Activated T-cell treated with anti-CD3 and anti-CD28 coated beads, Interleukin-2, amount 50 U/mL, for 72 hours (primary cell): ENCODE results near the gene PYGO1. TPM values are rescaled to one million over a fixed set of nuclear protein-coding genes. Genes with fewer than 3 reads are reported as not detected.

ENCODE experiments used
- ATAC-seq, 2 donors: fragments of 150-1000 bp; cut with Tn5 transposase; replicated peaks in 1 of 2; 2 replicates each; pipeline ENCODE4 v1.10.0; 2021; ENCODE audit warnings: moderate library complexity in 2 of 2, mild to moderate bottlenecking in 1 of 2
- DNase-seq, 2 donors: peaks; one replicate each; pipeline ENCODE4 v3.0.0; 2021 to 2022; ENCODE audit warnings: mixed read lengths in 1 of 2
- H3K27ac Mint-ChIP-seq: one replicate; pipeline ENCODE4 v1.8.0; 2022; ENCODE audit warnings: mild to moderate bottlenecking, moderate library complexity, mixed read lengths
- H3K27me3 Mint-ChIP-seq: one replicate; pipeline ENCODE4 v1.8.0; 2022; ENCODE audit warnings: low read depth, mixed read lengths
- H3K36me3 Mint-ChIP-seq, 2 donors: one replicate each; pipeline ENCODE4 v1.8.0; 2022; ENCODE audit warnings: mixed read lengths in 2 of 2, mild to moderate bottlenecking in 1 of 2; ENCODE audit not compliant: insufficient read depth in 2 of 2
- H3K4me1 Mint-ChIP-seq: one replicate; pipeline ENCODE4 v1.8.0; 2022; ENCODE audit warnings: low read depth, mixed read lengths
- H3K4me3 Mint-ChIP-seq, 2 donors: one replicate each; pipeline ENCODE4 v1.8.0; 2022; ENCODE audit warnings: mild to moderate bottlenecking in 2 of 2, mixed read lengths in 2 of 2, moderate library complexity in 2 of 2
- H3K9me3 Mint-ChIP-seq, 2 donors: one replicate each; pipeline ENCODE4 v1.8.0; 2022; ENCODE audit warnings: mixed read lengths in 2 of 2
- total RNA-seq, 2 donors: library from RNA; stranded (reverse); gene quantifications; one replicate each; pipeline ENCODE4 v1.2.3, GENCODE V29; 2022

PYGO1 gene
- total RNA-seq, 2 donors from 2014 or later = not detected

DNA sequence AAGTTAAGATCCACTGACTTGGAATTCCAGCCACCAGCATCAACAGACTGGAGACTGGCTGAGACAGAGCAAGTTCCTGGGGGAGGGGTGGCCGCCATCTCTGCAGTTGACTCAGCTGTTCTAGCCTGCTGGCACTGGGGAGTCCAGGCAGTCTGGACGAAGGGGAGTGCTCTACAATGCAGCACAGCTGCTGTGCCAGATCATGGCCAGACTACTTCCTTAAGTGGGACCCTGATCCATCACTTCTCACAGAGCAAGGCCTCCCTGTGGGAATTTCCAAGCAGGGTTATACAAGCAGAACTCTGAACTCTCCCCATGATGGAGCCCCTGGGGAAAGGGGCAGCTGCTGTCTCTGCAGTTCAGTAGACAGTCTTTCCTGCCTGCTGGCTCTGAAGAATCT lies 35.2 kb downstream of the PYGO1 start:
- no peak overlapping the region for H3K4me3 Mint-ChIP-seq
- no peak overlapping the region for H3K27ac Mint-ChIP-seq
- H3K27me3 Mint-ChIP-seq = peaks cover 17% of the 10 kb centered on the region
- H3K9me3 Mint-ChIP-seq = peaks cover 16 to 17% of the 10 kb centered on the region in 2 donors
- no peak for DNase-seq
- no peak for ATAC-seq
- no peaks in the 10 kb centered on the region for H3K4me1 Mint-ChIP-seq
- H3K36me3 Mint-ChIP-seq = peaks cover 13 to 19% of the 10 kb centered on the region in 2 donors

DNA sequence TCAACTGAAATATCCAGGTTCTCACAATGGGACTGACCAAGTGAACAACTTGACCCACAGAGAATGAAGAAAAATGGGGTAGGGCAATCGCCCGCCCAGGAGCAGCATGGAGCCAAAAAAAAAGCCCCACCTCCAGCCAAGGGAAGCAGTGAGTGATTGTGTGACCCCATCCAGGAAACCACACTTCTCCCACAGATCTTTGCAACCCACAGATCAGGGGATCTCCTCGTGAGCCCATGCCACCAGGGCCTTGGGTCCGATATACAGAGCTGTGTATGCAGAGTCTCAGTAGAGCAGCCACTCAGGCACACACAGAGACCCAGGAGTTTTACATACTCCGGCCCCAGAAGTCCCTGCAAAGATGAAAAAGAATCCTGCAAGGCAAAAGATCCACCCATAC lies 35.7 kb downstream of the PYGO1 start:
- no peak for ATAC-seq
- DNase-seq = no peak
- H3K27ac Mint-ChIP-seq = no peak overlapping the region

DNA sequence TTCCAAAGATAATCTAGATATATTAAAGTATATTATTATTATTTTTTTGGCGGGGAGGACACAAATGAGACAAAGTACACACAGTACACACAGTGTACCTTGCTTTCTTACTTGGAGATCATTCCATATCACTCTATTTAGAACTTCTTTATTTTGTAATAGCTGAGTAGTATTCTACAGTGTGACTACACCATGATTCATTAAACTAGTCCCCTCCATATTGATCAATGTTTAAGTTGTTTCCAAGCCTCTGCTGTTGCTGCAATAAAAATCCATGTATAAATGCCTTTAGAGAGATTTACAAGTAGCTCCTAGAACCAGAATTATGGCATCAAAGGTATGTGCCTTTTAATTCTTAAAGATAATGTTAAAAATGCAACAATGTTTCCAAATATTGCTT lies 38.8 kb downstream of the PYGO1 start:
- Mint-ChIP-seq H3K9me3 (peaks cover 0 to 2% of the 10 kb centered on the region in 2 donors), H3K27ac (no peak overlapping the region), H3K4me3 (no peak overlapping the region), H3K27me3 (peaks cover 38% of the 10 kb centered on the region), H3K36me3 (peaks cover 2 to 3% of the 10 kb centered on the region in 2 donors), H3K4me1 (no peaks in the 10 kb centered on the region)
- DNase-seq = no peak
- ATAC-seq = no peak

More for the DNA sequence above, 35.7 kb downstream of the PYGO1 start:
- Mint-ChIP-seq H3K4me3 (no peak overlapping the region), H3K36me3 (peaks cover 13 to 19% of the 10 kb centered on the region in 2 donors), H3K9me3 (peaks cover 16 to 17% of the 10 kb centered on the region in 2 donors), H3K4me1 (no peaks in the 10 kb centered on the region), H3K27me3 (peaks cover 17% of the 10 kb centered on the region)

GRCh38 chr15:55546718-55547117 lies 41.4 kb downstream of the PYGO1 start:
- ATAC-seq (no peak), DNase-seq (no peak)
- Mint-ChIP-seq H3K27ac (no peak overlapping the region), H3K4me3 (no peak overlapping the region), H3K27me3 (peaks cover 40% of the 10 kb centered on the region), H3K4me1 (no peaks in the 10 kb centered on the region), H3K9me3 (no peaks in the 10 kb centered on the region), H3K36me3 (peaks cover 0 to 2% of the 10 kb centered on the region in 2 donors)

DNA sequence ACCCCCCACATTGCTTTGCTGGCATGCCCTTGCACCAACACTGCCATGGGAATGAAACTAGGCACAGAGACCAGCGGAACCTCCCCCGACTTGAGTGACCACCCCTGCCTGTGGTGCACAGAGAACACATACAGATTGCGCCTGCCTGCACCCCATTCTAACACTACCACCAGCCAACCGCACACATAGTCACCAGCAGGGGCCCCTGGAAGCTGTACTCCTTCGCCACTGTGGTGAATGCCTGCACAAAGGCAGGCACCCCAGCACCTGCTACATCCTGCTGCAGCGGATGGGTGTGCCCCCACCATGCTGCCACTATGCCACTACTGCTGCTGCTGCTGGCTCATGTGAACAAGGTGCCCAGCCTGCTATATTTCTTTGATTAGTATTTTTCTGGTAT lies 52.7 kb downstream of the PYGO1 start:
- H3K36me3 Mint-ChIP-seq = no peaks in the 10 kb centered on the region
- H3K4me1 Mint-ChIP-seq = no peaks in the 10 kb centered on the region
- peaks cover 16% of the 10 kb centered on the region for H3K27me3 Mint-ChIP-seq
- ATAC-seq = no peak
- H3K9me3 Mint-ChIP-seq = no peaks in the 10 kb centered on the region
- no peak overlapping the region for H3K4me3 Mint-ChIP-seq
- DNase-seq = no peak
- no peak overlapping the region for H3K27ac Mint-ChIP-seq

DNA sequence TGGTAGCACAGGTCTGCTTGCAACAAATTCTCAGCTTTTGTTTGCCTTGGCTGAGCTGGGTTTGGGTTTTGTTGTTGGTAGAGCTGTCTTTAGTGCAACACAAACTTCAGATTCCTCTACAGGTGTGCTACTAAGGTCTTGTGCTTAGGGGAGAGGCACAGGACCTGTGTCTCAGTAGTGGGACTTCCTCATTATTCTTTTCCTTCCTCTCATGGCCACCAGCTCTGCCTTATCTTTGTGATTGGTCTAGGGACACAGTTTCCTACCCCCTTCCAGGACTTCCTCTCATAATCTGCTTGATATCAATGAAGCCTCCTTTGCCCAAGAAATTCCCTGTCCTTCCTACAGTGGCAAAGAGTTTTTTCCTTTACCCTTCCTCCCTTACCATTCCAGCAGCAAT lies 55.2 kb downstream of the PYGO1 start:
- Mint-ChIP-seq H3K36me3 (no peaks in the 10 kb centered on the region), H3K9me3 (no peaks in the 10 kb centered on the region), H3K4me1 (no peaks in the 10 kb centered on the region), H3K27me3 (peaks cover 16% of the 10 kb centered on the region), H3K4me3 (no peak overlapping the region), H3K27ac (no peak overlapping the region)
- DNase-seq (no peak), ATAC-seq (no peak)

DNA sequence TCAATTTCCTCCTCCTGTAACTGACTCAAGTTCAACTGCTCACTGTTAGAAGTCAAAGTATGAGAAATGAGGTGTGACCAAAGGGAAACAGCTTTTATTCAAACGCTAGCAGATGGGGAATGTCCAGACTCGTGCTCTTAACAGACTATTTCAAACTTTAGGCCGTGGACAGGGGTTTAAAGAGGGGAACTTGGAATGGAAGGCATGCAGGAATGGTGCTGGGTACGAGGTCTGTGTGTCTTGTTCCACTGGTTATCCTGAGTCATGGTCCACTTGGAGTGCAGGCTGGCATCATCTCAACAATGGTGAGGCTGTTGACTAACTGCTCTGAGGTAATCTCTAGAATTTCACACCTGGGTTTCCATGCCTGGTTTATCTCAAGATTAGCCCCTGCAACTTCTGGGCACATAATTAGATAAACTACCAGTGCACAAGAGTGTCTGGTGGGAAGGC lies 57.3 kb downstream of the PYGO1 start:
- Mint-ChIP-seq H3K4me3 (no peak overlapping the region), H3K36me3 (peaks cover 2% of the 10 kb centered on the region in 2 donors), H3K27me3 (peaks cover 16% of the 10 kb centered on the region), H3K9me3 (no peaks in the 10 kb centered on the region), H3K27ac (no peak overlapping the region), H3K4me1 (peaks cover 6% of the 10 kb centered on the region)
- DNase-seq (no peak), ATAC-seq (no peak)

DNA sequence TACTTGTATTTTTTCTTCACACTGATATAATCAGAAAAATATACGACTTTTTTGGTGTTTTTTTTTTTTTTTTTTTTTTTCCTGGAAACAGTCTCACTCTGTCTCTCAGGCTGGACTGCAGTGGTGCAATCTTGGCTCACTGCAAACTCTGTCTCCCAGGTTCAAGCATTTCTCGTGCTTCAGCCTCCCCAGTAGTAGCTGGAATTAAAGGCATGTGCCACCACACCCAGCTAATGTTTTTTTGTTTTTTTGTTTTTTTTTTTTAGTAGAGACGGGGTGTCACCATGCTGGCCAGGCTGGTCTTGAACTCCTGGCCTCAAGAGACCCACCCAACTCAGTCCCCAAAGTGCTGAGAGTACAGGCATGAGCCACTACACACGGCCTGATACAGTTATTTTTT lies 59.3 kb downstream of the PYGO1 start:
- Mint-ChIP-seq H3K27ac (no peak overlapping the region), H3K27me3 (peaks cover 30% of the 10 kb centered on the region), H3K4me1 (peaks cover 6% of the 10 kb centered on the region), H3K36me3 (peaks cover 2% of the 10 kb centered on the region in 2 donors), H3K9me3 (no peaks in the 10 kb centered on the region), H3K4me3 (no peak overlapping the region)
- no peak for DNase-seq
- no peak for ATAC-seq

DNA sequence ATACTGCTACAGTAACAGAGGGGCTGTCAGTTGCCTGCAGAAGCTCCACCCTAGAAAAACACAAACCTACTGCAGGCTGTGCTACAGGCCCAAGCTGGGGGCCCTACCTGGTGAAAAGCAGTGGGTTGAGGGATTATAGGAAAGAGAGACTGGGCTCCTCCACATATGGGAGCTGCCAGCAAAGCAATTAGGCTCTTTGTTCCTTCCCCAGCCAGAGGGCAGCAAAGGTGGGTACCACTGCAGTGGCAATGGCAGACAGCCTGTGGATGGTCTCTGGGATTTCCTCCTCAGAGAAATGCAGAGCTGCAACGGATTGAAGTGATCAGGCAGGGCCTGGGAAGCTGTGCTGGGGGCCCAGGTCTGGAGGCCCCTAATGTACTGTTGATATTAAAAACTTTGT lies 61.0 kb downstream of the PYGO1 start:
- peaks cover 31% of the 10 kb centered on the region for H3K27me3 Mint-ChIP-seq
- no peaks in the 10 kb centered on the region for H3K9me3 Mint-ChIP-seq
- H3K27ac Mint-ChIP-seq = no peak overlapping the region
- peaks cover 2% of the 10 kb centered on the region in 2 donors for H3K36me3 Mint-ChIP-seq
- H3K4me1 Mint-ChIP-seq = peaks cover 6% of the 10 kb centered on the region
- H3K4me3 Mint-ChIP-seq = no peak overlapping the region
- DNase-seq (no peak), ATAC-seq (no peak)

DNA sequence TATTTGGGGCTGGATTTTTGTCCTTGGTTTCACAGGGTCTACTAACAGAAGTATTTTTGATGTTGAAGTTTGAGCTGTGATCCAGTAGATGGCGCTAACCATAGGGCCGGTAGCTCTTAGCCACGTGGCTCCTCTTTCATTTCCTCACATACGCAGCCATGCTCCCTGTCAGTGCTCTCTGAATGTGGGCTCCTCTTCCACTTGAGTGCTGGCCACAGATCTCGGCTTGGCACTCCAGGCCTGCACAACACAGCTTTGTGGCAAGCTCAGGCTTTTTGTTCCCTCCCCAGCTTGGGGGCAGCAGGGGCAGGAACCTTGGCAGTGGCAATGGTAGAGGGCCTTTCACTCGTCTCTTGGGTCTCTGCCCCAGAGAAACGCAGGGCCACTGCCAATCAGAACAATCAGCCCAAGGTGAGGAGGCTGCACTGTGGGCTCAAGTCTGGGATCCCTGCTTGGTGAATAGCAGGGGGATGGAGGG lies 61.5 kb downstream of the PYGO1 start:
- Mint-ChIP-seq H3K36me3 (peaks cover 2% of the 10 kb centered on the region in 2 donors), H3K27me3 (peaks cover 37% of the 10 kb centered on the region), H3K27ac (no peak overlapping the region), H3K9me3 (no peaks in the 10 kb centered on the region), H3K4me3 (no peak overlapping the region), H3K4me1 (peaks cover 6% of the 10 kb centered on the region)
- DNase-seq = peak in 1 of 2 donors; percentile 13
- peak; percentile 58 to 67 for ATAC-seq

- Mint-ChIP-seq H3K27me3 (peaks cover 44% of the 10 kb centered on the region), H3K36me3 (peaks cover 2% of the 10 kb centered on the region in 2 donors), H3K9me3 (no peaks in the 10 kb centered on the region), H3K4me3 (no peak overlapping the region), H3K27ac (no peak overlapping the region), H3K4me1 (peaks cover 6% of the 10 kb centered on the region)
- DNase-seq (no peak), ATAC-seq (no peak)
Observed at GRCh38 chr15:55522742-55523450, 65.2 kb downstream of the PYGO1 start.

DNA sequence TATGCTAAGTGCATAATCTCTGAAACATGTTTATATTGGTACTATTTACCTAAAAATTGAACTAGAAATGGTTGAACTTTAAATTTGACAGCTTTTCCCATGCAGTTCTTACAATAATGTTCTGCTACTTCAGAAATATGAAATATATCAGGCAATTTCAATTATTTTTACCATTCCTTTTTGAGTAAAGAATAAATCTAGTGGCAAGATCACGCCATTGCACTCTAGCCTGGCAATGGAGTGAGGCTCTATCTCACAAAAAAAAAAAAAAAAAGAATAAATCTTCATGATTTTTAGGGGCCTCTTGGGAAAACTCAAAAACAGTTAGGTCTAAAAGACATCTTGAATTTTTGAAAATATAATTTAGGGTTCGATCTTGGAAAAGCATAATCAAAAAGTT lies 69.5 kb downstream of the PYGO1 start:
- peaks cover 27% of the 10 kb centered on the region for H3K27me3 Mint-ChIP-seq
- H3K4me3 Mint-ChIP-seq = no peak overlapping the region
- H3K36me3 Mint-ChIP-seq = no peaks in the 10 kb centered on the region
- ATAC-seq (no peak), DNase-seq (no peak)
- no peaks in the 10 kb centered on the region for H3K4me1 Mint-ChIP-seq
- H3K27ac Mint-ChIP-seq = no peak overlapping the region
- H3K9me3 Mint-ChIP-seq = no peaks in the 10 kb centered on the region

- Mint-ChIP-seq H3K27me3 (peaks cover 21% of the 10 kb centered on the region), H3K4me1 (no peaks in the 10 kb centered on the region), H3K4me3 (no peak overlapping the region), H3K27ac (no peak overlapping the region), H3K9me3 (no peaks in the 10 kb centered on the region), H3K36me3 (no peaks in the 10 kb centered on the region)
- DNase-seq (no peak), ATAC-seq (no peak)
Observed at GRCh38 chr15:55518009-55518408, 70.1 kb downstream of the PYGO1 start.
